ENCODE results near the gene KRTAP10-4. TPM values are rescaled to one million over a fixed set of nuclear protein-coding genes. Genes with fewer than 3 reads are reported as not detected.
"Not testable (repeated sequence)": the region's sequence is repeated elsewhere in the genome, so short reads cannot be mapped to it uniquely, and the experiment has no call there.

The KRTAP10-4 gene
- total and polyA plus RNA-seq, 12 donors, result not detected

GRCh38 chr21:44579833-44580144 lies 6.3 kb downstream of the KRTAP10-4 start:
- ATAC-seq (no peak), DNase-seq (no peak)
- WGBS, 2 donors, result 63 to 70% methylated on average over 6 to 7 of the region's 7 CpGs
- H3K9me3 ChIP-seq, result peaks cover 0 to 40% (median 18%) of the 10 kb centered on the region in 11 donors
- H3K27me3 ChIP-seq, result peaks cover 0 to 43% (median 6%) of the 10 kb centered on the region in 7 donors
- intact Hi-C loops (cut with DNase I), result no loop called here
- no peaks in the 10 kb centered on the region for H3K36me3 ChIP-seq
- no peak overlapping the region for H3K27ac ChIP-seq
- no peak for TF ChIP-seq CTCF (IDR thresholded peaks at IDR 0.05)
- H3K4me3 ChIP-seq, result no peak overlapping the region
- no peaks in the 10 kb centered on the region for H3K4me1 ChIP-seq

- peaks cover 0 to 43% (median 9%) of the 10 kb centered on the region in 7 donors for H3K27me3 ChIP-seq
- H3K36me3 ChIP-seq; DNase-seq; H3K27ac ChIP-seq; intact Hi-C loops (cut with DNase I); H3K4me1 ChIP-seq; H3K4me3 ChIP-seq: not testable (repeated sequence)
- ATAC-seq, result peak in 1 of 8 donors; percentile 41
- peaks cover 0 to 40% (median 18%) of the 10 kb centered on the region in 11 donors for H3K9me3 ChIP-seq
- WGBS, 2 donors, result 37 to 41% methylated on average over 19 of the region's 19 CpGs
These were observed 6.8 kb downstream of the KRTAP10-4 start, which contains the start of gene KRTAP10-5 for GRCh38 chr21:44580231-44580821. Gene KRTAP10-5 (minus strand): TSS chr21:44580604. CDS start chr21:44580578, 26 bp downstream.

- Histone ChIP-seq H3K27ac (no peak overlapping the region), H3K4me1 (no peaks in the 10 kb centered on the region), H3K4me3 (no peak overlapping the region), H3K9me3 (peaks cover 0 to 44% (median 18%) of the 10 kb centered on the region in 11 donors), H3K27me3 (peaks cover 0 to 50% (median 17%) of the 10 kb centered on the region in 7 donors), H3K36me3 (no peaks in the 10 kb centered on the region)
- ATAC-seq (no peak), DNase-seq (no peak)
- no peak for TF ChIP-seq CTCF (IDR thresholded peaks at IDR 0.05)
- 84 to 89% methylated on average over 3 of the region's 3 CpGs for WGBS, 2 donors
- intact Hi-C loops (cut with DNase I), result no loop called here
These were observed 7.6 kb downstream of the KRTAP10-4 start for GRCh38 chr21:44581158-44581557.

- WGBS, 2 donors, result 51 to 63% methylated on average over 15 of the region's 15 CpGs
- peaks cover 0 to 58% (median 22%) of the 10 kb centered on the region in 7 donors for H3K27me3 ChIP-seq
- H3K27ac ChIP-seq, result no peak overlapping the region
- H3K36me3 ChIP-seq, result no peaks in the 10 kb centered on the region
- no peak overlapping the region for H3K4me3 ChIP-seq
- H3K9me3 ChIP-seq, result peaks cover 0 to 41% (median 11%) of the 10 kb centered on the region in 11 donors
- intact Hi-C loops (cut with DNase I), result no loop called here
- H3K4me1 ChIP-seq, result no peaks in the 10 kb centered on the region
- DNase-seq, result no peak
- no peak for ATAC-seq
- no peak for TF ChIP-seq CTCF (IDR thresholded peaks at IDR 0.05)
These were observed 8.5 kb downstream of the KRTAP10-4 start for GRCh38 chr21:44582055-44582454.

GRCh38 chr21:44583089-44583799 lies 9.7 kb downstream of the KRTAP10-4 start:
- intact Hi-C loops (cut with DNase I), result no loop called here
- 9 to 17% methylated on average over 11 of the region's 11 CpGs for WGBS, 2 donors
- DNase-seq, result no peak
- Histone ChIP-seq H3K4me1 (no peaks in the 10 kb centered on the region), H3K27me3 (peaks cover 0 to 61% (median 22%) of the 10 kb centered on the region in 7 donors), H3K27ac (no peak overlapping the region), H3K9me3 (peaks cover 0 to 33% (median 3%) of the 10 kb centered on the region in 11 donors), H3K4me3 (no peak overlapping the region), H3K36me3 (no peaks in the 10 kb centered on the region)
- peak in 3 of 8 donors; percentile 66 to 78 (median 71) for ATAC-seq
- no peak for TF ChIP-seq CTCF (IDR thresholded peaks at IDR 0.05)

All from heart right ventricle (tissue), 16 donors.